GM12864 (cell line): ENCODE data around the gene HDAC11.

Source experiments
- DNase-seq: peaks from one replicate; pipeline ENCODE4 v3.0.0-alpha.2; 2011; ENCODE audit warnings: low read depth
- H3K4me3 ChIP-seq: 2 replicates; pipeline ENCODE4 v1.5.1; 2011; ENCODE audit warnings: mild to moderate bottlenecking, low read depth, low read length, control low read depth
- CTCF ChIP-seq: IDR thresholded peaks from 2 replicates; pipeline ENCODE4 v1.5.1; 2011; ENCODE audit warnings: low read depth, mild to moderate bottlenecking, moderate library complexity, low read length, control low read depth, inconsistent platforms; ENCODE audit errors: missing control alignments

HDAC11 gene

GRCh38 chr3:13540297-13540995 lies 60.3 kb downstream of the HDAC11 start:
- no peak overlapping the region for H3K4me3 ChIP-seq
- no peak for TF ChIP-seq CTCF
- DNase-seq: no peak

- no peak for TF ChIP-seq CTCF
- no peak overlapping the region for H3K4me3 ChIP-seq
- DNase-seq: no peak
Observed at GRCh38 chr3:13541691-13542090, 61.6 kb downstream of the HDAC11 start.

- DNase-seq: no peak
- H3K4me3 ChIP-seq: no peak overlapping the region
- TF ChIP-seq CTCF: no peak
Observed at GRCh38 chr3:13542142-13542541, 62.0 kb downstream of the HDAC11 start.

- no peak for DNase-seq
- no peak for TF ChIP-seq CTCF
Observed at GRCh38 chr3:13543253-13543652, 63.1 kb downstream of the HDAC11 start.

GRCh38 chr3:13544293-13544831 lies 64.3 kb downstream of the HDAC11 start:
- DNase-seq: no peak
- TF ChIP-seq CTCF: no peak
- no peak overlapping the region for H3K4me3 ChIP-seq

More at GRCh38 chr3:13543253-13543652, 63.1 kb downstream of the HDAC11 start:
- no peak overlapping the region for H3K4me3 ChIP-seq

- DNase-seq: no peak
- no peak overlapping the region for H3K4me3 ChIP-seq
- TF ChIP-seq CTCF: no peak
Observed at GRCh38 chr3:13544951-13545651, 65.0 kb downstream of the HDAC11 start.
